Measurements from ENCODE around the gene MACROD2. TPM values are rescaled to one million over a fixed set of nuclear protein-coding genes. Genes with fewer than 3 reads are reported as not detected.

Gene MACROD2
- polyA plus RNA-seq, 4 donors: 13.0 to 15.9 (median 14.0) TPM

DNA sequence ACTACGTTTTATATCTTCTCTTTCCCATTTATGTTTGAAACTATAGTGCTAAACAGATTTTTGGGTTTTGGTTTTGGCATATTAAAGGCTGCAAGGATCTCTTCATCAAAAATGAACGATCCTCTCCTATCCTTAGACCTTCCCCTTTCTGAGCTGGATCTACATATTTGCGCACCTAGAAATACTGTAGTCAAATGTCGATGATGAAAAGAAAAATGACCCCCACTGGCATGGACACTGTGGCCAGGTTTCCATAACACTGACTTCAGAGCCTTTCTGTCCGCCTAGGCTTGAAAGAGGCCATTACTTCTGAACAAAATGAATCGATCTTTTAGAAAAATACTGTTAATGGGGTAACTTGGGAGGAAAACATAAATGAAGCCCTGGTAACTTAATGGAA lies 336.3 kb downstream of the MACROD2 start:
- no peak for DNase-seq (ENCODE audit: low read depth in 4 of 4, low spot score in 2 of 4)

DNA sequence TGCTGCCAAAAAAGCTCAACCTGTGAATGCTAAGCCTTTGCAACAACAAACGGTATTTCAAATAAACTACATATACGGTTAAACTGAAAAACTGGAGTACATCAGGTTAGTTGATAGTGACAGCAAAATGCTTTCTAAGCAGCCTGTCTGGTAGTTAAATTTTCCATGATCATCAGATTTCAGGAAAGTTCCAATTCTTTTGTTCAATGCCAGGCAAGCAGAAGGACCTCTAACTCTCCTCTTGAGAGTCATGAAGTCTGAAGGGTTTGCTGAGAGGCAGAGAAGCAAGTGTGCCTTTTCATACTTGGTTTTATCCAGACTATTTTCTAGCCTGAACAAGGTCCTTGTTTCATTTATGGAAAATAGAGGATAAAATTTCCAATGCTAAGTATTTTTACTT lies 337.6 kb downstream of the MACROD2 start:
- DNase-seq (ENCODE audit: low read depth in 4 of 4, low spot score in 2 of 4): peak in 2 of 4 donors; percentile 31 to 41

DNA sequence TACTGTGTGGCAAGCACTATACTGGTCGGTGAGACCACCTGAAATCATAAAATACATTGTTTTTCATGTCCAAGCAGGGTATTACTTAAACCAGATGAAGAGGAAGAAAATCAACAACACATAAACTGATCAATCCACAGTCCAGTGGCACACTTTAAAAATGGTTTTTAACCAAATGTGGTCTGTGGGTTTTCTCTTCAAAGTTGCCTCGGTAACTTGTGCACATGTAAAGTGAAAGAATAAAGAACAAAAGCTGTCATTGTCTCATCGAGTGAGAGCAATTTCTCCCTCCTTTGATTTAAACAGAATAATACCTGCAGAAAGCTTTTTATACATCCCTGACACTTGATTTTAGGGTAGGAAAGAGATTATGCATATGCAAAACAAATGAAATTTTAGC lies 338.4 kb downstream of the MACROD2 start:
- peak in 2 of 4 donors; percentile 18 to 45 for DNase-seq (ENCODE audit: low read depth in 4 of 4, low spot score in 2 of 4)

DNA sequence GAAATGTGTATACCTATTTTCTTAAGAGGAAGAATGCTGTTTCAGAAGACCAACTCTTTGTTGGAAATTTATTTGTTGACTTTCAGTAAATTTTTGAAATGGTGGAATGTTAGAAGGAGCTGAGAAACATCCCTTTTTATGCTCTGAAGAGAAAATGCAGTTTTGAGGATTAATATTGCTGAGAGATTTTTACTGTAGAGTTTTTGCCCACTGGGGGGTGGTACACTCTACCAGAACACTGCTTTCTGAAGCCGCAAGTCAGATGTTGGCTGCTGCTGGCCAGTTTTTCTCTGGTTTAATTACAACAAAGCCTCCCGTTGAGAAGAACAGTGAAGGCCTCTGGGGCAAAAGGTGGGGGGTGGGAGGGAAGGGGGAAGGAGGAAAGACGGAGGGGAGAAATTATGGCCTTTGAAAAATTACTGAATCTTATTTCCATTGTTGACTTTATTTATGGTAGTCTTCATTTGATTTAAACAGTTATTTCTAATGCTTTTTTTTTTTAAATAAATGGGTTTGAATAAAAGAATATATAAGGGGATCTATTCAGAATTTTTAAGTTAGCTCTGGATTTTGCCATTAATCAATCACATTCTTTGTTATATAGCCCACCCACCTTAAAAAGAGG lies 339.1 kb downstream of the MACROD2 start:
- peak in 3 of 4 donors; percentile 60 to 76 (median 70) for DNase-seq (ENCODE audit: low read depth in 4 of 4, low spot score in 2 of 4)

DNA sequence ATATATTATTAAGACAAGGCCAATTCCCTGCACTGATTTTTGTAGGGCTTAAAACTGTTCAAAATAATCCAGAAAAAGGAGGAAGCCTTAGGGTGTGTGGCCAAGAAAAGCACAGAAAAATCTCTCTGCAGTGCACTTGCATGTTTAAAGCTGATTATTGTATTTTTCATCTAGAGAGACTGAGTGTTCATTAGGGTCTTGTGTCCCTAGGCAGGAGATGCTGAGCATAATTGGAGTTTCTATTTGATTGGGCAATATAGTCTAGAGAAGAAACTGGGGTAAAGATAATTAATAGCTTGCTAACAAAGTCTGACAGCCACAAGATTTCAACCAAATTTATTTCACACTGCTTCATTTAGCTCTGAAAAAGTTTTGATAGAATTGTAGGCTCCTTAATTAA lies 339.7 kb downstream of the MACROD2 start:
- DNase-seq (ENCODE audit: low read depth in 4 of 4, low spot score in 2 of 4): peak in 1 of 4 donors; percentile 47

DNA sequence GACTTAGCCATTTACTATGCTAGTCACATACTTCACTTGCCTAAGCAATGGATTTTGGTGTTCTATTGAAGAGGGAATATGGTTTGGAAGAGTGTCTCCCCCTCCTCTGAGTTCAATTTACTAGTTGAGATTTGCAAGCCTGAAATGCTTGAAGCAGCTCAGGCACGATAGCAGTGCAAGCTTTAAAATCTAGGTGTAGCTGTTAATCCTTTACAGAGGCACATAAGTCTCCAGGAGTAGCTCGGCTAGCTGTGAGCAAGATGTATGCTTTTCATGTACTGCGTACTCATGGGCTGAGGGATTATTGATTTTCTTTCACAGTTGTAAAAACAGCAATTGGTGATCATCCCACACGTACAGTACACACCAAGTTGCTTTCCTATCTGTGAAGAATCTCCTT lies 341.4 kb downstream of the MACROD2 start:
- peak in 2 of 4 donors; percentile 67 to 88 for DNase-seq (ENCODE audit: low read depth in 4 of 4, low spot score in 2 of 4)

DNA sequence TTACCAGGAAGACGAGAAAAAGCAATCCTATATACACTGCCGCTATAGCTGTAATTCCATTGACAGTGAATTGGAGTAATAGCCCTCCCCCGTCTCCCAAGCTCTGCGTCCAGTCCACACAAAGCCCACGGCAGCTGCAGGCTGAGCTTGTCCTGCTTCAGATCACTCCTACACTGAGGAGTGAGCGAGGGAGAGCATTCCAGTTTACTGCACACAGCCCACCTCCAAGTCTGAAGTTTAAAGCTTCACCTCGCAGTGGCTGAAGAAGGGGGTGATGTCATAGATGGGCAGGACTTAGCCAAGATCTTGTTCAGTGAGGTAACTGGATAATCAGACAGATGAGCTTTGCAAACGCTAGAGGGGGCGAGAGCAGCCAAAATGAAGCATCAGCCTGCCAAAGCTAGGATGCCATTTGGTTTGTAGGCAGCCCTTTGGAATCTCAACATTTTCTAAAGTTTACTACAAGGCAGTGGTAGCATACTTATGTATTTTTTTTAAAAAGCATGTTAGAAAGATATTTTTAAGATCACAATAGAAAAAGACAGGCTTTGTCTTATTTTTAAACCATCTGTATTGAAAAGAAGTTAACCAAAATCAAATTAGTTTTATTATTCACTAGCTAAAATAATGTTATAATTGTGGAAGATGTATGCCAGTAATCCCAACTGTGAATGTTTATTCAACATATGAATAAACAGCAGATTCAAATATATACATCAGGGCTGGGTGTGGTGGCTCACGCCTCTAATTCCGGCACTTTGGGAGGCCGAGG lies 342.3 kb downstream of the MACROD2 start, which contains the start of gene FLRT3:
FLRT3 (minus strand) TSS at position 213 of the 772 bp plus-strand sequence. CDS start 10,106 bp downstream, outside the sequence.
- peak; percentile 85 to 97 (median 94) for DNase-seq (ENCODE audit: low read depth in 4 of 4, low spot score in 2 of 4)

DNA sequence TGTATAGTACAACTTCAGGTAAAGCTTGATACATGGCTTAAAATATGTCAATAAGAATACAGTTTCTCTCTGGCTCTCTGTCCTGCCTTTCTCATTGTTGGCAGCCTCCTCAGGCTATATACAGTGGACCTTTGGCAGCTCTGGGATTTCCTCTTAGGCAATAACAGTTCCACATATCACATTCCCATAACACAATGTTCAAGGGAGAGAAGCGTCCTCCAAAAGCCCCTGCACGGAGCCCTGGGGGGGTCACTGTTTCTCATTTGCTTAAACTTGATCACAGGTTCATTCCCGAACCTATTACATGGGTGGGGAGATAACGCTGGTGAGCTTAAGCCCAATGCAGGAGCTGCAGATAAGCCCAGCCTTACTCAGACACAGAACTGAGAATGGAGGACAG lies 346.5 kb downstream of the MACROD2 start:
- no peak for DNase-seq (ENCODE audit: low read depth in 4 of 4, low spot score in 2 of 4)

DNA sequence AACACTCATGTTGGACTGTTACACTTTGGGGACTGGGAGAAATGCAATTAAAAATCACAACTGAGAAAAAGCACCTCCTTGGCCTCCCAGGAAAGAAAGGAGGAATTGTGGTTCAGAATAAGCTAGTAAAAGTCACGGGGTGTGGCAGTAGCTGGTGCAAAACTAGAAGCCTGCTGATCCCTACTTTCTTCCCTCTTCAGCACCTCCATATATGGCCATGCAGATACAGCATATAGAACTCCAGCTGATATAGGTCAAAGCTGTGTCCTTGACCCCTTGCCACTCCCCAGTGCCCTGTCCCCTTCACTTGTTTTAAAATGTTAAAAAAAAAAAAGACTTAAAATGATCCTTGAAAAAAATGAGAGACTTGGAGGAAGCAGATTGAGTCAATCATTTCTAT lies 347.6 kb downstream of the MACROD2 start:
- no peak for DNase-seq (ENCODE audit: low read depth in 4 of 4, low spot score in 2 of 4)

DNA sequence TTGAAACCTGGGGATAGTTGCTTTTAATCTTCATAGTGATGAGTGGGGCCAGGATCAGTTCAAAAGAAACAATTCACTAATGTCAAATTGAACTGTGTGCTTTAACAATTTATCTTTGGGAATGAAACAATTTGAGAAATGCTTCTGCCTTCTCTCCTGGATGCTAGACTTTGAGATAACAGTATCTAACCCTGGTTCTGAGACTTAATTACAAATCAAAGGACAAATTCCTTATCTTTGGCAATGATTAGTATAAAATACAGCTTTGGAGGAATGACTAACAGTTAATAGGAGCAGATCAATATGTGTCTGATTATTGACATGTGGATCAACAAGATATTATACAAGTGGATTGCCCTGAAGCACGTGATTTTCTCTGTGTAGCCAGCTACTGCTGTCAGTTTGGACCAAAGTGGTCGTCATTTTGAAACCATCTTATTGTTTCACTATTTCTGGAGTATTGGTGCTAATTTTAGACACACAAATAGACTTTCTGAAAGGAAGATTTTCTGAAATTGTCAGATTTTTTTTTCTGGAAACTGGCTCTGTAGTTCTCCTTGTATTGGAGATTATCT lies 348.3 kb downstream of the MACROD2 start:
- DNase-seq (ENCODE audit: low read depth in 4 of 4, low spot score in 2 of 4): no peak

DNA sequence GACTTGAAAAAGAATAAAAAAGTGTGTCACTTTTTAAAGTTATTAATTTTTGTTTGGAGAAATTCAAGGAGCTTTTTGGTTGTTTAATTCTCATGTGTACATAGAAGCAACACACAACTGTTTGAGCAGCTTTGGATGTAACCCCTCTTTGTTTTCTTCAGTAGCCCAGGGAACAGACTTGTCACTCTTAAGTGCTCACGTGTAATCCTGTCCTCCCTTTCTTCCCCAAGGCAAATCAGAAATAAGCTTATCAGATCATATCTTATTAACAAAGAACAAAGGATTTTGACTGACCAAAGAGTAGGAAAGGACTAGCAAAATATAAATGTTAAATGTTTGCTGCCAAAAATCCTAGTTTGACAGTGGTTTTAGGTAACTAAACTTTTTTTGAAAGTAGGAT lies 349.4 kb downstream of the MACROD2 start:
- DNase-seq (ENCODE audit: low read depth in 4 of 4, low spot score in 2 of 4): no peak

DNA sequence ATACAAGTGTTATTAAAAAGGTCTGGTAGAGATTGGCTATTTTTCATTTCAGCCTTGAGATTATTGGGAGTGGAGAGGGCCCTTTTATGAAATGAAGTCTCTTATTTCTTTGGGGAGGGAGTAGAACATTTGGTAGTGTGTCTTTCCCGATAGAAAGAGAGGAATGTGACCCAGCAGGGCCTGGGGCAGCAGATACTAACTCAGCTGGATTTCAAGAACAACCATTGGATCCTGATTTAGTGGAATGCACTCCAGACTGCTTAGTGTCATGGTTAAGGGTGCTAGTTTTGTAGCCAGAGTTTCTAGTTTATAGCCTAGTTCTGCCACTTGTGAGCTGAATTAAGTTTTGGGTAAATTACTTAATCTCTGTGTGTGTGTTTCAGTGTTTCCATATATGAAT lies 360.5 kb downstream of the MACROD2 start:
- no peak for DNase-seq (ENCODE audit: low read depth in 4 of 4, low spot score in 2 of 4)

DNA sequence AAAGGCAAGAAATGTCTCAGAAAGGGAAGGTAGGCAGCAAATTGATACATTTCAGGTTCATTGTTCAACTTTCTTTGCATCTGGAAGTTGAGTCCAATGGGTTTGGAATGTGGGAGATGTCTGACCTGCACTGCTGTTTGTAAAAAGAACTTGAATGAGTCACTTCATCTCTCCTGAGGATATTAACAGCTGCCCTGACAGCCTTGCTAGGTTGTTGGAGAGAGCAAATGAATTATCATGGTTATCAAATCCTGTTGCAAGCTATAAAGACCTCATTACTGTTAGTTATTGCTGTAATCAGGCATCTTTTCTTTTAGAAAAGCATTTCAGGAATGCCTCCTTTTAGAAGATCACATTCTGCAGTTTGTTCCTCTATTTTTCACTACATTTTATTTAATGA lies 365.1 kb downstream of the MACROD2 start:
- no peak for DNase-seq (ENCODE audit: low read depth in 4 of 4, low spot score in 2 of 4)

DNA sequence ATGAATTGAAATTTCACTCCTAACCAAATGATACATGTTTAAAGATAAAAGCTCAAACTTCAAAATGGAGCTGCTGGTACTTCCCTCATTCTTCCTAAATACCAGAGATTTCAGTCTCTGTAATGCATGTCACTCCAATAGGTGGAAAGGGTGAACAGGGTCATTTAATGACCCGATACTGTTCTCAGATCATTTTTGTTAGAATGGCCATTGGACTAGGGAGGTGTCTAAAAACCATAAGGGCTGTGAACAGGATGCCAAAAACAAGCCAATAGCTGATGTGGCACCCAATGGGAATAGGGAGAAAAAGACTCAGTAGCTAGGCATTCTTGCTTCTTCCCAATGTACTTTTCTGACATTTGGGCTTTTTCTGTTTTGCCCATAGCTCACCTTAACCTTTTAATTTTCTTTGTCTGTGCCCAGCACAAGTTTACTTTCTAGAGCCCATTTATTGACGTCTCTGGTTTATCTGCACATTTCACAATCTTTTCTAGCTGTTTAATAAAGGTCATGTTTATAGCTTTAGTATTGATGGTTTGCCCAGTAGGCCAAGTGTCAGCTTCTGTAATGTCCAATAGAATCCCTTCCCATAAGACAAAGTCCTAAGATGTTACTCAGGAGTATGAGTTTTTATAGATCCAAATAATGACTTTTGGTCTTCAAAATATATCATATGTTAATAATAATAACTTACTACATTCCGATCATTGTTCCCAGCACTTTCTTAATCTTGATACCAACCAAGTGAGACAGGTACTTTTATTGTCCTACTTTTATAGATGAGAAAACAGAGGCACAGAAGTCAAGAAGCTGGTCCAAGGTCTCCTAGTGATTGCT lies 366.4 kb downstream of the MACROD2 start:
- DNase-seq (ENCODE audit: low read depth in 4 of 4, low spot score in 2 of 4): no peak

DNA sequence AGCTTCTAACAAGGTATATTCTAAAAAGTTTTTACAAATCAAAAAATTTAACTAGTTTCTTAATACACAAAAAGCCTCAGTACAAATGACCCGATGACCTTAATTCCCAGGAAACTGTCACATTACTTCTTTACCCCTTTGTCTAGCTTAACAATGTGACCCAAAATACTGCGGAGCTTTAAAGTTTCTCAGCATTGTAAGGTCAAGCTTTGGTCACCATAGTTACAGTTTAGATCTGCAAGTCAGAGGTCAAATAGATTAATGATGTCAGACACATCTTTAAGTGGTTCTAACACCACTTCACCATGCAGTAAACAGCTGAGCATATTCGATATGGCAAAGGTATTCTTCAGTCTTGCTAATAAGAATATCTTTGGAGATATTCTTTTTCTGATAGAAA lies 378.9 kb downstream of the MACROD2 start:
- DNase-seq (ENCODE audit: low read depth in 4 of 4, low spot score in 2 of 4): no peak

DNA sequence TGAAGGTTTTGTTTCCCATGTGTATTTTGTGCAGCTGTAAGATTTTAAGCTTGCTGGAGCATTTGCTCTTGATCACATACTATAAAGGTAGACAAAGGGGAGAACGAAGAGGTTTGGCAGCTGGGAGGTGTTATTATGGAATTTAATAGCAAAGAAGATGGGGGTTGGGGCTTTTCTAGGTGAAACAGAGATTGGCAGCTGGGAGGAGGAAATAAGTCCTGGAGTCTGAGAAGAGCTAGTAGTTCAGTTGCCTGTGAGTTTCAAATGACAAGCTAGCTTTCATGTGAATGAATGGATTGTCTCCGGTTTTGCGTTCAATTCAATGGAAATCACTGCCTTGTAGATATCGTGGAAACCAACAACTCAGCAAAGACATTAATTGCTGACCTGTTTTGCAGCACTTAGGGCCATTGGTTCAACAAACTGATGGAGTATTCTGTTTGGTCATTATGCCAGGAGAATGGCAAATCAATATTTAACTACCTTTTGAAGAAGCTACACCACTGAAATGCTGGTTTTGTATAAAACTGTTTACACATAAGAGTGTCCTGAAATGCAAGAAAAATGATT lies 380.2 kb downstream of the MACROD2 start:
- DNase-seq (ENCODE audit: low read depth in 4 of 4, low spot score in 2 of 4): no peak

DNA sequence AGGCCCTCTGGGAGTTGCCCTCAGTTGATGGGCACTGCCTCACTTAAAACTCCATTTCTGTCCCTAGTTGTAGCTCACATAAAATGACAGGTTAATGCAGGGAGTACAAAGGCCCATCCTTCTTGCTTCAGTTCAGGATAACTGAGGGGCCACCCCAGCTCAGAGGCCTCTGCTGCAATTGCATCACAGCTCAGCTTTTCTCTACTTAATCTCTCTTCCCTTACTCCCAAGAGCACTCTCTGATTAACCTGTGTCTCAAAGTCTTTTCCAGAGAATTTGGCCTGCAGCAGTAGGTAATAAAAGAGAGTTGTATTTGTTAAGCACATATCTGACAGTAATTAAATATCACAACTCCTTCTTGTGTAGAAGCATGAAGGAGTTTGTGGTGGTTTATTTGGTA lies 383.0 kb downstream of the MACROD2 start:
- no peak for DNase-seq (ENCODE audit: low read depth in 4 of 4, low spot score in 2 of 4)

DNA sequence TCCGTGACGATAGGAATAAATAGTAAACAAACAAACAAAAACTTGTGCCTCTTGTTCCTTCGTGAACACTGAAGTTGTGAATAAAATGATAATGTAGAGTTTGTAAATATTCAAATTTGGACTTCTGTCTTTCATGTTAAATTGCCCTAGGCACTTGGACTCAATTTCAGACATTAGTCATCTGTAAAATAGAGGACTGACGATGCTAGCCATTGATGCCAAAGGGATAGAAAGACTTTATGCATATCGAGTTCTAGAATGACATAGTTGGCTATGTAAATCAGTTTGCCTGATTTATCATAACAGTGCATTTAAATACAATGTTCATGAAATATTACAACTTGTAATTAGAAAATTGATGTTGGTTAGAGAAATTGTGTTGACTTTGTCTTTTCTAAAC lies 388.0 kb downstream of the MACROD2 start:
- DNase-seq (ENCODE audit: low read depth in 4 of 4, low spot score in 2 of 4): no peak

DNA sequence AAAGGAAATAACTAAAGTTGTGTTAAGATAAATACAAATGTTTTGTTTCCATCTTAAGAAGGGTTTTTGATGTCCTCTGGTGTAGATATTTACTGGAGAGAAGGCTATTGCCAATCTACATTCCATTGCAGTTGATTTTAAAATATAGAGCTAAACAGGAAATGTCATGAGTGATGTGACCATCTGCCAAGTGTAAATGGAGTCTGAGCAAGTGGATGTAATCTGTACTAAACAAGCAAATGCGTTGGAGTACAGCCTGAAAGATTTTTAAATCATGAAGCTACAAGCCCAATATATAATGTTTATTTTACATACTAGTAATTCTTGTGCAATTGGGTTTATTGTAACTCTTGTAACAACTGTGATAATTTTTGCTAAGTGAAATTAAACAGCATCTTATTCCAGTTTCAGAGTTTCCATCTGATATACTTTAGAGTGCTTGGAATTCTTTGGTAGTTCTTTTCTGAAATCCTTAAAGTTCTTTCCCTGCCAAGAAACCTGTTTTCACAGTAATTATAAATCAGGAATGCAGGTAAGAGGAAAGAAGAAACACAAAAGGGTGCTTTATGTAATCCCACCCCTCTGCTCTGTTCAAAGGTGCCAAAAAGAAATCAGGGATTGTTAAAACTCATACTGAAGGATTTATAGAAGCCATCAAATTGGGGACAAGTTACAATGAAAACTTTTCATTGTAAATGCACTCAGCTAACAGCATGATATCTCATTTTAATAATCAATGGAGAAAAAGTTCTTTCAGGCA lies 389.3 kb downstream of the MACROD2 start:
- DNase-seq (ENCODE audit: low read depth in 4 of 4, low spot score in 2 of 4): no peak

All from left renal cortex interstitium (tissue), 4 donors.